H9 (cell line): ENCODE measurements around the gene AIFM3. TPM values are rescaled to one million over a fixed set of nuclear protein-coding genes. Genes with fewer than 3 reads are reported as not detected.

Source experiments
- DNase-seq: peaks from one replicate; pipeline ENCODE4 v3.0.0-alpha.2; 2017
- H2AFZ ChIP-seq: one replicate; pipeline ENCODE4 v1.6.1; 2013; ENCODE audit warnings: mild to moderate bottlenecking, low read length, control low read depth, moderate library complexity
- H2AK5ac ChIP-seq: 2 replicates; pipeline ENCODE4 v1.6.1; 2013; ENCODE audit warnings: low read length, control low read depth, mixed read lengths; ENCODE audit not compliant: insufficient read length
- H2BK120ac ChIP-seq: one replicate; pipeline ENCODE4 v1.6.1; 2013; ENCODE audit warnings: low read depth, mild to moderate bottlenecking, low read length, control low read depth, inconsistent platforms; ENCODE audit not compliant: poor library complexity, severe bottlenecking
- H2BK12ac ChIP-seq: 2 replicates; pipeline ENCODE4 v1.6.1; 2013; ENCODE audit warnings: low read length, control low read depth, mixed read lengths, low read depth; ENCODE audit not compliant: insufficient read length
- H2BK15ac ChIP-seq: 2 replicates; pipeline ENCODE4 v1.6.1; 2013; ENCODE audit warnings: low read depth, low read length, control low read depth
- H2BK20ac ChIP-seq: one replicate; pipeline ENCODE4 v1.6.1; 2013; ENCODE audit warnings: low read depth, mild to moderate bottlenecking, low read length, control low read depth, inconsistent platforms; ENCODE audit not compliant: poor library complexity, severe bottlenecking
- H2BK5ac ChIP-seq: 2 replicates; pipeline ENCODE4 v1.6.1; 2013; ENCODE audit warnings: low read length, control low read depth, mixed read lengths; ENCODE audit not compliant: insufficient read length
- H3K14ac ChIP-seq: 2 replicates; pipeline ENCODE4 v1.6.1; 2013; ENCODE audit warnings: low read length, control low read depth; ENCODE audit not compliant: insufficient read depth
- H3K18ac ChIP-seq: 2 replicates; pipeline ENCODE4 v1.6.1; 2013; ENCODE audit warnings: low read depth, mild to moderate bottlenecking, mixed read lengths, low read length, control low read depth; ENCODE audit not compliant: insufficient read length
- H3K23ac ChIP-seq: 2 replicates; pipeline ENCODE4 v1.6.1; 2013; ENCODE audit warnings: low read length, control low read depth, mixed read lengths, low read depth; ENCODE audit not compliant: insufficient read length
- H3K23me2 ChIP-seq: 2 replicates; pipeline ENCODE4 v1.6.1; 2013; ENCODE audit warnings: low read depth, mild to moderate bottlenecking, mixed read lengths, low read length, control low read depth; ENCODE audit not compliant: insufficient read length, poor library complexity, severe bottlenecking
- H3K27ac ChIP-seq: 2 replicates; pipeline ENCODE4 v1.5.1; 2013; ENCODE audit warnings: low read length, control low read depth, mixed read lengths, low read depth; ENCODE audit not compliant: insufficient read length
- H3K27me3 ChIP-seq: 2 replicates; pipeline ENCODE4 v1.6.1; 2013; ENCODE audit warnings: low read length, control low read depth, inconsistent platforms; ENCODE audit not compliant: insufficient read depth
- H3K4ac ChIP-seq: 2 replicates; pipeline ENCODE4 v1.6.1; 2013; ENCODE audit warnings: low read depth, mild to moderate bottlenecking, control low read depth, inconsistent platforms, low read length, moderate library complexity
- H3K4me1 ChIP-seq: 2 replicates; pipeline ENCODE4 v1.6.1; 2013; ENCODE audit warnings: low read length, control low read depth, inconsistent platforms; ENCODE audit not compliant: insufficient read depth
- H3K4me2 ChIP-seq: 2 replicates; pipeline ENCODE4 v1.6.1; 2013; ENCODE audit warnings: low read length, control low read depth, mixed read lengths; ENCODE audit not compliant: insufficient read length, insufficient read depth
- H3K56ac ChIP-seq: 2 replicates; pipeline ENCODE4 v1.6.1; 2013; ENCODE audit warnings: low read depth, mild to moderate bottlenecking, mixed read lengths, low read length, control low read depth; ENCODE audit not compliant: insufficient read length
- H3K79me1 ChIP-seq: 2 replicates; pipeline ENCODE4 v1.6.1; 2013; ENCODE audit warnings: low read depth, mild to moderate bottlenecking, moderate library complexity, low read length, control low read depth, inconsistent platforms; ENCODE audit not compliant: insufficient read depth, poor library complexity, severe bottlenecking
- H3K79me2 ChIP-seq: 2 replicates; pipeline ENCODE4 v1.6.1; 2013; ENCODE audit warnings: low read length, control low read depth, inconsistent platforms; ENCODE audit not compliant: insufficient read depth
- H3K9ac ChIP-seq: 2 replicates; pipeline ENCODE4 v1.6.1; 2013; ENCODE audit warnings: low read length, control low read depth, mixed read lengths; ENCODE audit not compliant: insufficient read length; ENCODE audit errors: extremely low read depth
- H3K9me3 ChIP-seq: one replicate; pipeline ENCODE4 v1.6.1; 2013; ENCODE audit warnings: low read depth, low read length, inconsistent platforms; ENCODE audit not compliant: control insufficient read depth
- H3T11ph ChIP-seq: one replicate; pipeline ENCODE4 v1.6.1; 2013; ENCODE audit warnings: mild to moderate bottlenecking, low read length, control low read depth, inconsistent platforms
- H4K20me1 ChIP-seq: one replicate; pipeline ENCODE4 v1.6.1; 2013; ENCODE audit not compliant: control insufficient read depth, insufficient read length, insufficient read depth
- H4K5ac ChIP-seq: 2 replicates; pipeline ENCODE4 v1.6.1; 2013; ENCODE audit warnings: low read depth, mild to moderate bottlenecking, mixed read lengths, low read length, control low read depth; ENCODE audit not compliant: insufficient read length
- H4K8ac ChIP-seq: replicated peaks from 2 replicates; pipeline ENCODE4 v1.6.1; 2013; ENCODE audit warnings: low read length, control low read depth, mixed read lengths, low read depth; ENCODE audit not compliant: insufficient read length
- H4K91ac ChIP-seq: 2 replicates; pipeline ENCODE4 v1.6.1; 2013; ENCODE audit warnings: low read depth, mild to moderate bottlenecking, moderate library complexity, mixed read lengths, low read length, control low read depth; ENCODE audit not compliant: insufficient read length
- H3K27ac Mint-ChIP-seq, 3 experiments: 2 replicates in 2 of 3; 3 replicates in 1 of 3; pipeline ENCODE4 v1.8.0; 2020 to 2021; ENCODE audit warnings: mixed read lengths in 3 of 3, mild to moderate bottlenecking in 1 of 3, moderate library complexity in 1 of 3
- H3K27me3 Mint-ChIP-seq: 2 replicates; pipeline ENCODE4 v1.8.0; 2021; ENCODE audit warnings: low read depth, mild to moderate bottlenecking, moderate library complexity, mixed read lengths
- H3K36me3 Mint-ChIP-seq, 3 experiments: 2 replicates in 2 of 3; 3 replicates in 1 of 3; pipeline ENCODE4 v1.8.0; 2020 to 2021; ENCODE audit warnings: low read depth in 3 of 3, mixed read lengths in 3 of 3; ENCODE audit not compliant: insufficient read depth in 1 of 3
- H3K4me1 Mint-ChIP-seq, 2 experiments: 2 replicates each; pipeline ENCODE4 v1.8.0; 2020; ENCODE audit warnings: mixed read lengths in 2 of 2
- H3K4me3 Mint-ChIP-seq, 2 experiments: 2 replicates in 1 of 2; 3 replicates in 1 of 2; pipeline ENCODE4 v1.8.0; 2020 to 2021; ENCODE audit warnings: mild to moderate bottlenecking in 2 of 2, mixed read lengths in 2 of 2, moderate library complexity in 1 of 2
- H3K9me3 Mint-ChIP-seq, 2 experiments: 2 replicates in 1 of 2; 3 replicates in 1 of 2; pipeline ENCODE4 v1.8.0; 2020; ENCODE audit warnings: mild to moderate bottlenecking in 2 of 2, mixed read lengths in 2 of 2, moderate library complexity in 1 of 2
- CTCF ChIP-seq: fragments of 200-600 bp; sonication (generic); conservative IDR thresholded peaks from 3 replicates; pipeline ENCODE4 v1.8.0; 2021; ENCODE audit warnings: antibody characterized with exemption, mild to moderate bottlenecking
- WGBS: extraction: QIAGEN DNeasy Blood & Tissue Kit; methylation state at CpG from one replicate; pipeline ENCODE4 v1.1.7; 2013; ENCODE audit warnings: missing lambda C conversion rate, low lambda C conversion rate, mixed read lengths; ENCODE audit not compliant: insufficient read length; ENCODE audit errors: extremely low coverage; 5-methylcytosine and 5-hydroxymethylcytosine counted together
- total RNA-seq: library from RNA; stranded (reverse); gene quantifications from 2 replicates; pipeline ENCODE4 v1.2.1, GENCODE V29; 2021

The AIFM3 gene
- total RNA-seq, 1 experiment from 2014 or later = 1.9 TPM

- no peak overlapping the region for H3K4me3 Mint-ChIP-seq
- H3K56ac ChIP-seq = no peak overlapping the region
- no CpG with 5 or more reads among the region's 4 CpGs for WGBS
- no peak overlapping the region for H2BK12ac ChIP-seq
- no peaks in the 10 kb centered on the region for H3K9me3 Mint-ChIP-seq
- no peaks in the 10 kb centered on the region for H3K27me3 Mint-ChIP-seq
- no peak overlapping the region for H2AFZ ChIP-seq
- H3K4me2 ChIP-seq = no peak overlapping the region
- H4K20me1 ChIP-seq = no peaks in the 10 kb centered on the region
- no peak overlapping the region for H3K27ac ChIP-seq
- TF ChIP-seq CTCF = no peak
- no peaks in the 10 kb centered on the region for H3K27me3 ChIP-seq
- peaks cover 2% of the 10 kb centered on the region; the same call in 1 of the 2 replicates for H3K4me1 ChIP-seq
- H2BK20ac ChIP-seq = no peak overlapping the region
- peaks cover 9 to 41% (median 19%) of the 10 kb centered on the region in 3 experiments for H3K36me3 Mint-ChIP-seq
- no peak overlapping the region for H3K23ac ChIP-seq
- no peak overlapping the region for H2BK5ac ChIP-seq
- H4K8ac ChIP-seq = no peak overlapping the region
- H3K4me1 Mint-ChIP-seq = peaks cover 30 to 36% of the 10 kb centered on the region in 2 experiments
- no peak overlapping the region for H3K9ac ChIP-seq
- H3K18ac ChIP-seq = no peak overlapping the region
- no peak overlapping the region for H2BK120ac ChIP-seq
- no peak overlapping the region for H4K5ac ChIP-seq
- DNase-seq = no peak
- H4K91ac ChIP-seq = no peak overlapping the region
- peaks cover 9% of the 10 kb centered on the region for H3K79me1 ChIP-seq
- H3K79me2 ChIP-seq = peaks cover 77% of the 10 kb centered on the region; the same call in 1 of the 2 replicates
- no peaks in the 10 kb centered on the region for H3K23me2 ChIP-seq
- H3K4ac ChIP-seq = no peak overlapping the region
- H3T11ph ChIP-seq = no peak overlapping the region
- H3K14ac ChIP-seq = no peak overlapping the region
- H2BK15ac ChIP-seq = no peak overlapping the region
- H3K9me3 ChIP-seq = no peaks in the 10 kb centered on the region
- H3K27ac Mint-ChIP-seq = peak overlapping the region in 1 of 3 experiments; percentile 31; a peak in 1 of 7 replicates
- no peak overlapping the region for H2AK5ac ChIP-seq
Measured at GRCh38 chr22:20927940-20928572, 39.0 kb upstream of the AIFM3 start.
